AG09309 (cell line): ENCODE data around the gene VWDE.
A peak's percentile ranks its signal among the peaks of the same experiment; 100 is the strongest.
"Not testable (repeated sequence)": the region's sequence is repeated elsewhere in the genome, so short reads cannot be mapped to it uniquely, and the experiment has no call there.

ENCODE experiments used
- DNase-seq: peaks from one replicate; pipeline ENCODE4 v3.0.0-alpha.2; 2010; ENCODE audit warnings: low read depth
- H3K4me3 ChIP-seq: 2 replicates; pipeline ENCODE4 v1.5.1; 2011; ENCODE audit warnings: mild to moderate bottlenecking, low read depth, low read length, moderate library complexity; ENCODE audit not compliant: control insufficient read depth
- TF ChIP-seq, protein P1 (sequence below): IDR thresholded peaks from 2 replicates; pipeline ENCODE4 v1.5.1; 2011; ENCODE audit warnings: mild to moderate bottlenecking, low read depth, low read length, inconsistent platforms; ENCODE audit not compliant: insufficient read depth, control insufficient read depth; ENCODE audit errors: missing control alignments

VWDE gene

DNA sequence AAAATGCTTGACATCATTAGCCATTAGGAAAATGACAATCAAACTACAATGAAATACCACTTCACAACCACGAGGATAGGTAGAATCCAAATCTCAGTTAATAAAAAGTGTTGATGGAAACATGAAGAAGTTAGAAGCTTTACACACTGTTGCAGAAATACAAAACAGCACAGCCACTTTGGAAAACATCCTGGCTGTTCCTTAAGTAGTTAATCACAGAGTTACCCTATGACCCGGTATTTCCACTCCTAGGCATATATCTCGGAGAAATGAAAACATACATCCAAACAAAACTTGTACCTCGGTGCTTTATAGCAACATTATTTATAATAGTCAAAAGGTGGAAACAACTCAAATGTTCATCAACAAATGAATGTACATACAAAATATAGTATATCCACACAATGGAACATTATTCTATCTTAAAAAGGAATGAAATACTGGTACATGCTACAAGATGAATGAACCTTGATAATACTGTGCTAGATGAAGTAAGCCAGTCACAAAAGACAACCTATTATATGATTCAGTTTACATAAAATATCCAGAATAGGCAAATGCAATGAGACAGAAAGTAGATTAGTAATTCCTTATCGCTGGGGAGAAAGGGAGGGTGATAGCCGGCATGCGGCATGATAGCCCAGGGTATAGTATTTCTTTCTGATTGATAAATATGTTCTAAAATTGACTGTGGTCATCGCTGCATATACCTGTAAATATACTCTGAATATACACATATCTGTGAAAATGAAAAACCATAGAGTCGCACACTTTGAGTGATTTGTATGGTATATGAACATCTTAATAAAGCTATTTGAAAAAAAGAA is 1.9 kb downstream of the VWDE start:
- no peak overlapping the region for H3K4me3 ChIP-seq
- DNase-seq, result no peak
- TF ChIP-seq, protein P1, sequence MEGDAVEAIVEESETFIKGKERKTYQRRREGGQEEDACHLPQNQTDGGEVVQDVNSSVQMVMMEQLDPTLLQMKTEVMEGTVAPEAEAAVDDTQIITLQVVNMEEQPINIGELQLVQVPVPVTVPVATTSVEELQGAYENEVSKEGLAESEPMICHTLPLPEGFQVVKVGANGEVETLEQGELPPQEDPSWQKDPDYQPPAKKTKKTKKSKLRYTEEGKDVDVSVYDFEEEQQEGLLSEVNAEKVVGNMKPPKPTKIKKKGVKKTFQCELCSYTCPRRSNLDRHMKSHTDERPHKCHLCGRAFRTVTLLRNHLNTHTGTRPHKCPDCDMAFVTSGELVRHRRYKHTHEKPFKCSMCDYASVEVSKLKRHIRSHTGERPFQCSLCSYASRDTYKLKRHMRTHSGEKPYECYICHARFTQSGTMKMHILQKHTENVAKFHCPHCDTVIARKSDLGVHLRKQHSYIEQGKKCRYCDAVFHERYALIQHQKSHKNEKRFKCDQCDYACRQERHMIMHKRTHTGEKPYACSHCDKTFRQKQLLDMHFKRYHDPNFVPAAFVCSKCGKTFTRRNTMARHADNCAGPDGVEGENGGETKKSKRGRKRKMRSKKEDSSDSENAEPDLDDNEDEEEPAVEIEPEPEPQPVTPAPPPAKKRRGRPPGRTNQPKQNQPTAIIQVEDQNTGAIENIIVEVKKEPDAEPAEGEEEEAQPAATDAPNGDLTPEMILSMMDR, result no peak

DNA sequence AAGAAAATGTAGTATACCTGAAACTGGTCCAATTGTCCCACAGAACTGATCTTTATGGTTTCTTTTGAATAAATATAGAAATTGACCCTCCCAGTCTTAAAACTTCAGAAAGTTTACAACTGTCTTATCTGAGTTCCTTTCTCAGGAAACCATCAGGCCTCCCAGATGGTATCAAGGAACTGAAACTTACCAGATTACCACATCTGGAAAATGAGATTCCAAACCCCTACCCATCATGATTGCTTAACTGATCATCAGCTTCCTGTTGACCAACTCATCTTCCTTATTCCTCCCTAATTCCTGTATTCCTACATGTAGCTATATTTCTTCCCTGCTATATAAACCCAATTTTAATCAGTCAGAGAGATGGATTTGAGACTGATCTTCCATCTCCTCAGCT is 5.5 kb downstream of the VWDE start:
- H3K4me3 ChIP-seq, result no peak overlapping the region
- no peak for DNase-seq
- TF ChIP-seq, protein P1, result no peak

DNA sequence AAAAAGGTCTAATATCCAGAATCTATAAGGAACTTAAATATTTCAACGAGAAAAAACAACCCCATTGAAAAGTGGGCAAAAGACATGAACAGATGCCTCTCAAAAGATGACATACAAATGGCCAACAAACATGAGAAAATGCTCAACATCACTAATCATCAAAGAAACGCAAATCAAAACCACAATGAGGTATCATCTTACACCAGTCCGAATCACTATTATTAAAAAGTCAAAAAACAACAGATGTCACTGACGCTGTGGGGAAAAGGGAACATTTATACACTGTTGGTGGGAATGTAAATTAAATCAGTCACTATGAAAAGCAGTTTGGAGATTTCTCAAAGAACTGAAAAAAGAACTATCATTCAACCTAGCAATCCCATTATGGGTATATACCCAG is 6.0 kb downstream of the VWDE start:
- H3K4me3 ChIP-seq, result no peak overlapping the region
- TF ChIP-seq, protein P1, result no peak
- no peak for DNase-seq

DNA sequence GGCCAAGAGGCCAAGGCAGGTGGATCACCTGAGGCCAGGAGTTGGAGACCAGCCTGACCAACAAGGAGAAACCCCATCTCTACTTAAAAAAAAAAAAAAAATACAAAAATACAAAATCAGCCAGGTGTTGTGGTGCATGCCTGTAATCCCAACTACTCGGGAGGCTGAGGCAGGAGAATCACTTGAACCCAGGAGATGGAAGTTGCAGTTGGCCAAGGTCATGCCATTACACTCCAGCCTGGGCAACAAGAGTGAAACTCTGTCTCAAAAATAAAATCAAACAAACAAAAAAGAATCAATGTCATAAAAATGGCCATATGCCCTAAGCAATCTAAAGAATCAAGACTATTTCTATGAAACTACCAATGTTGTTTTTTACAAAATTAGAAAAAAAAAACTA is 7.0 kb downstream of the VWDE start:
- not testable (repeated sequence) for H3K4me3 ChIP-seq, DNase-seq

DNA sequence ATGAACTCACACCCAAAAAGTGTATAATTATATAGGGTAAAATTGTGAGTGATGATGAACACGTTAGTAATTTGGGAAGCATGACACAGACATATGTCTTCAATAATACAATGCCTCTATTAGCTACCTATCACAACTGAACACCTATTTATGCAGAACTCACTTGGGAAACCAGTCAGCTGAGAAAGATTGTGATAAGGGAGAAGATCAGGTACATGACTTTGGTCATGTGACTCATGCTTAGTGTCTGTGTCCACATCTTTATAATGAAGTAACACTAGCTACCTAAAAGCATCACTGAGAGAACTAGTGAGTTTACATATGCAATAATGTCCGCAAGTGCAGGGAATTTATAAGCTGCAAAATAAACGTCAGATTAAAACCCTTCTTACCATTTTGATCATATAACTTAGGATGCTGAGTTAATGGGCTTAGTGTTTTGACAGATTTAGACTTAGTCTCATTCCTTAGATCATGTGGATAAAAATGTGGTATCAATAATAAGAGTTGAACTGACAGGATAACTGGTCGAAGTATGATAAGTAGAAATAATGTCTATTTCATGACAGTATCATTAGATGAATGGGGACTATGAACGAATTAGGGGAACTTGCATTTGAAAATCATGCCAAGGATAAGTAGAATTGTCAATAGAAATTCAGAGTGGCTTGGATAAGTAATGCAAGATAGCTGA is 11.6 kb downstream of the VWDE start:
- H3K4me3 ChIP-seq, result no peak overlapping the region
- DNase-seq, result no peak
- TF ChIP-seq, protein P1, result no peak

DNA sequence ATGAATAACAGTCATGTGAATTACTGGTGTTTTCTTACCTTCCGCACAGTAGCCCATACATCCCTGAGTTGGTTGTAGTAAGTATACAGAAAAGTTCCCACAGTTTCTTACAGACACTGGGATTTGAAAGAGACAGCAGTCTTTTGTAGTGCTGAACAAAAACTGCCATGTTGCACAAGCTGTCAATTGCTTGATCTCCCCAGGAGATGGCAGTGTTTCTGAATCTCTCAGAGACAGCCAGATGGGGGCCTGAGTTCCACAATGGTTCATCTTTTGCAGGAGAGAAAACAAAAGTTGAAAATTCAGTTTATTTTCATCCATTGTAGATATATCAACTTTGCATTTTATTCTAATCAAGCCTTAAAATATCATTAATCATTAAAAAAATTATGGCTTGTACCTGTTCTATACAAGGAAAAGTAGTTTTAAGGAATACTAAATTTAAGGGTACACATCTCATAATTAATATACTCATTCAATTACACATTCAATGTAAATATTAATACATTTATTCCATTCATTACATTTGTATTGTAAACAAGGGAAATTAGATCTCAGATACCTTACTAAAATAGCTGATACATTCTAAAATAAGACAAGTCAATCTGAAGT is 14.5 kb downstream of the VWDE start:
- TF ChIP-seq, protein P1, result peak; percentile 86
- peak; percentile 23 for DNase-seq
- no peak overlapping the region for H3K4me3 ChIP-seq

DNA sequence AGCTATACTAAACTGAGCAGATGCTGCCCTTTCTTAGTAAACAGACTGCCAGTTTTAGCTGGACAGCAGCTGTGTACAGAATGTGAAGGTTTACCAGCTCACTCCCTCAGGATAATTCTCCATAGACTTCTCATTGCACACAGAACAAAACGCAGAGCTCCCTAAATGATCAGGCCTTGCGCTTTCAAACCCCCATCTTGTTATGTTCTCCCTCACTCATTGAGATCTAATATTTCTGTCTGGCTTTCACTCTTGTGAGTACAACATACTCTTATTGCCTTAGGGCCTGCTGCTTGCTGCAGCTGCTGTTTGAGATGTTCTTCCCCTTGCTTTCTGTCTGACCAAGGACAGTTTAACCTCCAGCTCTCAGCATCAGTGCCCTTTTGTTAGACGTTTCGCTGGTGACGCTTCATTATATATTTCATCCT is 17.3 kb downstream of the VWDE start:
- H3K4me3 ChIP-seq, result no peak overlapping the region
- TF ChIP-seq, protein P1, result no peak
- DNase-seq, result no peak
